DND-41 (cell line): ENCODE data around the gene ABHD12B.

Source experiments
- ATAC-seq: fragments of 200-7000 bp; cut with Tn5 transposase; 3 replicates; pipeline ENCODE4 v1.9.1; 2021; ENCODE audit warnings: low read depth; ENCODE audit not compliant: insufficient read depth
- DNase-seq: peaks from one replicate; pipeline ENCODE4 v3.0.0-alpha.2; 2020
- H2AFZ ChIP-seq: 2 replicates; pipeline ENCODE4 v1.6.0; 2012; ENCODE audit warnings: low read depth, low read length
- H3K27ac ChIP-seq: 2 replicates; pipeline ENCODE4 v1.5.1; 2012; ENCODE audit warnings: low read length, inconsistent platforms
- H3K27me3 ChIP-seq: fragments of 200-600 bp; sonication (generic); 2 replicates; pipeline ENCODE4 v1.6.0; 2012; ENCODE audit warnings: low read length, mild to moderate bottlenecking, inconsistent platforms; ENCODE audit not compliant: insufficient read depth, poor library complexity
- H3K36me3 ChIP-seq: 2 replicates; pipeline ENCODE4 v1.5.1; 2012; ENCODE audit warnings: low read length, inconsistent platforms; ENCODE audit not compliant: insufficient read depth
- H3K4me1 ChIP-seq: 2 replicates; pipeline ENCODE4 v1.5.1; 2012; ENCODE audit warnings: mild to moderate bottlenecking, low read length; ENCODE audit not compliant: insufficient read depth
- H3K4me2 ChIP-seq: 2 replicates; pipeline ENCODE4 v1.6.0; 2012; ENCODE audit warnings: mild to moderate bottlenecking, moderate library complexity, low read length, inconsistent platforms; ENCODE audit not compliant: insufficient read depth
- H3K4me3 ChIP-seq, 2 experiments: fragments of 200-600 bp in 1 of 2; shearing (Covaris generic) in 1 of 2; 2 replicates each; pipeline ENCODE4 v1.5.1; 2012 to 2016; ENCODE audit warnings: inconsistent platforms in 2 of 2, low read length in 2 of 2, mild to moderate bottlenecking in 2 of 2, low read depth in 1 of 2, moderate library complexity in 1 of 2
- H3K79me2 ChIP-seq: 2 replicates; pipeline ENCODE4 v1.6.0; 2012; ENCODE audit warnings: low read length, inconsistent platforms; ENCODE audit not compliant: insufficient read depth
- H3K9ac ChIP-seq: 2 replicates; pipeline ENCODE4 v1.6.0; 2012; ENCODE audit warnings: low read depth, mild to moderate bottlenecking, inconsistent platforms, low read length, moderate library complexity
- H3K9me3 ChIP-seq: 2 replicates; pipeline ENCODE4 v1.5.1; 2012; ENCODE audit warnings: low read length, moderate library complexity, mild to moderate bottlenecking, inconsistent platforms; ENCODE audit not compliant: insufficient read depth, severe bottlenecking
- H4K20me1 ChIP-seq: 2 replicates; pipeline ENCODE4 v1.6.0; 2012; ENCODE audit warnings: low read length; ENCODE audit not compliant: insufficient read depth
- EZH2 ChIP-seq: IDR thresholded peaks from 3 replicates; pipeline ENCODE4 v1.6.1; 2012; ENCODE audit warnings: borderline replicate concordance, low read depth, mild to moderate bottlenecking, moderate library complexity, low read length, inconsistent platforms; ENCODE audit not compliant: severe bottlenecking
- TF ChIP-seq, protein P1 (sequence below): IDR thresholded peaks from 2 replicates; pipeline ENCODE4 v1.5.1; 2012; ENCODE audit warnings: borderline replicate concordance, low read length, moderate library complexity, mild to moderate bottlenecking; ENCODE audit not compliant: poor library complexity, severe bottlenecking; ENCODE audit errors: extremely low read depth

The ABHD12B gene

DNA sequence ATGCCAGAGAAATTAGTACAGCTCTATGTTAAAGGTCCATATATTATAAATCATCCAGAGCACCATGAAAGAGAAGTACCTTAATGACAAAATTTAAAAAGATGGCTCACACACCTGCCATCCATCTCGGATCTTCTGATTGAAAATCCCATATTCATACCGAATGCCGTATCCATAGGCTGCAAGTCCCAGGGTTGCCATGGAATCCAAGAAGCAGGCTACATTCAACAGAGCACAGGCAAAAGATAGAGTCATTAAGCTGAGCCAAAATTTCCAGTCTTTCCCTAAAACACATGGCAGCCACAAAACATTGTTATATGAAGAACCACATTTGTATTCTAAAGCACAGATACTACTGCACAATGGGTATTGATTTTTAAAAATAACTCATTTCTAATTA is 59.7 kb downstream of the ABHD12B start:
- Histone ChIP-seq H3K4me3 (no peak overlapping the region), H3K36me3 (no peaks in the 10 kb centered on the region), H3K79me2 (no peaks in the 10 kb centered on the region), H3K4me1 (peaks cover 6% of the 10 kb centered on the region), H3K9me3 (no peaks in the 10 kb centered on the region), H4K20me1 (no peaks in the 10 kb centered on the region), H3K27me3 (no peaks in the 10 kb centered on the region), H3K4me2 (no peak overlapping the region), H3K27ac (no peak overlapping the region), H3K9ac (no peak overlapping the region), H2AFZ (no peak overlapping the region)
- ATAC-seq (no peak), DNase-seq (no peak)
- TF ChIP-seq, protein P1, sequence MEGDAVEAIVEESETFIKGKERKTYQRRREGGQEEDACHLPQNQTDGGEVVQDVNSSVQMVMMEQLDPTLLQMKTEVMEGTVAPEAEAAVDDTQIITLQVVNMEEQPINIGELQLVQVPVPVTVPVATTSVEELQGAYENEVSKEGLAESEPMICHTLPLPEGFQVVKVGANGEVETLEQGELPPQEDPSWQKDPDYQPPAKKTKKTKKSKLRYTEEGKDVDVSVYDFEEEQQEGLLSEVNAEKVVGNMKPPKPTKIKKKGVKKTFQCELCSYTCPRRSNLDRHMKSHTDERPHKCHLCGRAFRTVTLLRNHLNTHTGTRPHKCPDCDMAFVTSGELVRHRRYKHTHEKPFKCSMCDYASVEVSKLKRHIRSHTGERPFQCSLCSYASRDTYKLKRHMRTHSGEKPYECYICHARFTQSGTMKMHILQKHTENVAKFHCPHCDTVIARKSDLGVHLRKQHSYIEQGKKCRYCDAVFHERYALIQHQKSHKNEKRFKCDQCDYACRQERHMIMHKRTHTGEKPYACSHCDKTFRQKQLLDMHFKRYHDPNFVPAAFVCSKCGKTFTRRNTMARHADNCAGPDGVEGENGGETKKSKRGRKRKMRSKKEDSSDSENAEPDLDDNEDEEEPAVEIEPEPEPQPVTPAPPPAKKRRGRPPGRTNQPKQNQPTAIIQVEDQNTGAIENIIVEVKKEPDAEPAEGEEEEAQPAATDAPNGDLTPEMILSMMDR = no peak
- no peak for TF ChIP-seq EZH2

DNA sequence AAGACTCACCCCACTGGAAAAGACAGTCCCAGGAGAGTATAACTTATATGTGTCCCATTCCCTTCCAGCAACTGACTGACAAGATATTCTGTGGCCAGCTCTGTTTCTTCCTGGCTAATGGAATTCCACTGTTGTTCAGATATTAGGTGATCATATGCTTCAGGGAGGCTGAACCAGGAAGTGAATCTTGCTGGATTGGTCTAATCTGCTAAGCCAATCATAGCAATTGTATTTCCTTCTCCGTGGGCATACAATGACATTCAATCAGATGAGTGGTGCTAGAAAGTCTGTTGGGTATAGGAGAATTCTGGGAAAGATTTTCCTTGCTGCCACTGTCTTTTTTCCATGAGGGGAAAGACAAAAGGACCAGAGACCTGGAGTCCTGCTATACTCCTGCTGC is 60.3 kb downstream of the ABHD12B start:
- no peak for ATAC-seq
- H2AFZ ChIP-seq = peak overlapping the region; percentile 43; the same call in 1 of the 2 replicates

DNA sequence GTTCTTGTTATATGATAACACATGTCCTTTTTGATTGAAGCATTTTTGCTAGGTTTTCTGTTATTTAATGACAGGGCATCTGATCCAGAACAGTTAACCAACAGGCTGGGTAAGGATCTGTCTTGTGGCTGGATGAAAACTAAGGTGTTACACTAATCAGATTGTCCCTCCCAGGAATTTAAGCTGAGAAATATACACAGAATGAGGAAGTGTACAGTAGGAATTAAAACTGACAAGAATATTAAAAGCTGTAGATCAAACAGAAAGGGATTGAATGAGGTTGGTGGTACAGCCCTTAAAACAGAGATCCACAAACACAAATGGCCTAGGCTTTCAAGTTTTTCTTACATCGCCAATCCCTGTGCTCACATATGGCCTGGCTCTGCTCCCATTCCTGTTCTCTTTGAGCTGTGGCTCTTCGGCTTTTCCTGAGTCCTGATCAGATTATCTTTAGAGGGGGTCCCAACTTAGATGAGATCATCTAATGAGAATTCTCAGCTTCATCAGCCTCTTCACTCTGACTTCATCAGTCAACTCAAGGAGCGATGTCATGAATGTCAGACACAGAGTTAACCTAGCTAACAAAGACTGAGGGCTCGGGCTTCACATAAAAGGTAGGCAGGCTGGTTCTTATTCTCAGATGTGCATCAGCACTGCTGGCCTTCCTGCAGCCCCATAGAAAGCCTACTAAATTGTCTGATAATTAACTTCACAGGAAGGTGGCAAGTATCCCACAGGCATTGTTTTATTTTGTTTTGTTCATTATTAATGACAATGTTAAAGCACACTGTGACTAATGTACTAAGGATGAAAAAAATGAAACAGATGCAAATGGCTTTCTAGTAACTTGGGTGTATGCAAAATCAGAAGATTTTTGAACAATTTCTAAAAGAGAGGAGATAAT is 61.0 kb downstream of the ABHD12B start:
- no peak for DNase-seq
- H3K36me3 ChIP-seq = no peaks in the 10 kb centered on the region
- TF ChIP-seq, protein P1 = no peak
- no peak for TF ChIP-seq EZH2

More for the DNA sequence above, 60.3 kb downstream of the ABHD12B start:
- no peaks in the 10 kb centered on the region; the same call in 1 of the 2 replicates for H3K4me1 ChIP-seq
- H3K4me3 ChIP-seq = no peak overlapping the region
- no peak overlapping the region for H3K4me2 ChIP-seq
- no peak for DNase-seq
- no peak overlapping the region for H3K9ac ChIP-seq
- no peaks in the 10 kb centered on the region for H3K79me2 ChIP-seq
- H4K20me1 ChIP-seq = no peaks in the 10 kb centered on the region
- H3K36me3 ChIP-seq = no peaks in the 10 kb centered on the region
- no peaks in the 10 kb centered on the region for H3K27me3 ChIP-seq
- H3K27ac ChIP-seq = no peak overlapping the region
- TF ChIP-seq, protein P1 = no peak
- no peak for TF ChIP-seq EZH2
- H3K9me3 ChIP-seq = no peaks in the 10 kb centered on the region

More for the DNA sequence above, 61.0 kb downstream of the ABHD12B start:
- Histone ChIP-seq H3K9me3 (no peaks in the 10 kb centered on the region), H3K4me2 (no peak overlapping the region), H2AFZ (peak overlapping the region; percentile 43; the same call in 1 of the 2 replicates), H3K4me3 (no peak overlapping the region), H3K9ac (no peak overlapping the region), H3K27me3 (no peaks in the 10 kb centered on the region), H3K4me1 (no peaks in the 10 kb centered on the region), H3K27ac (no peak overlapping the region), H4K20me1 (no peaks in the 10 kb centered on the region), H3K79me2 (no peaks in the 10 kb centered on the region)
- ATAC-seq = no peak
